ENCODE data around the gene HTT.

HTT gene

DNA sequence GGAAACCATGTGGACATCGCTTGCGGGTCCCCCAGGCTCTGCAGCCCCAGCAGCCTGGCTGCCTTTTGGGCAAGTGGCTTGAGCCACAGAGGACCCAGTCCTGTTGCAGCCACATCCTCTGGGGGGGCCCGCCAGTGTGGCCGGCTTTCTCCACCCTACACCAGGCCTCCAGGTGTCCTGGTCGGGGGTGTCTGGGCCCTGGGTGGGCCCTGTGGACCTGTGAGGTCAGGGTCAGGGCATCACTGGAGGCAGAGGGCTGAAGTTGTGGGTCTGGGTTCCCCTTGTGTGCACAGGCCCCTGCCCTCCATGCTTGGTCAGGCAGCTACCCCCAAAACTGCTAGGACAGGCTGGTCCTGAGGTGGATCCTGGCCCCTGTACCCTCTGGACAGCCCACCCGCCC, 171.2 kb downstream of the HTT start:
- no peak for DNase-seq (ENCODE audit: extremely low read depth in 1 of 2, low read depth in 1 of 2)

DNA sequence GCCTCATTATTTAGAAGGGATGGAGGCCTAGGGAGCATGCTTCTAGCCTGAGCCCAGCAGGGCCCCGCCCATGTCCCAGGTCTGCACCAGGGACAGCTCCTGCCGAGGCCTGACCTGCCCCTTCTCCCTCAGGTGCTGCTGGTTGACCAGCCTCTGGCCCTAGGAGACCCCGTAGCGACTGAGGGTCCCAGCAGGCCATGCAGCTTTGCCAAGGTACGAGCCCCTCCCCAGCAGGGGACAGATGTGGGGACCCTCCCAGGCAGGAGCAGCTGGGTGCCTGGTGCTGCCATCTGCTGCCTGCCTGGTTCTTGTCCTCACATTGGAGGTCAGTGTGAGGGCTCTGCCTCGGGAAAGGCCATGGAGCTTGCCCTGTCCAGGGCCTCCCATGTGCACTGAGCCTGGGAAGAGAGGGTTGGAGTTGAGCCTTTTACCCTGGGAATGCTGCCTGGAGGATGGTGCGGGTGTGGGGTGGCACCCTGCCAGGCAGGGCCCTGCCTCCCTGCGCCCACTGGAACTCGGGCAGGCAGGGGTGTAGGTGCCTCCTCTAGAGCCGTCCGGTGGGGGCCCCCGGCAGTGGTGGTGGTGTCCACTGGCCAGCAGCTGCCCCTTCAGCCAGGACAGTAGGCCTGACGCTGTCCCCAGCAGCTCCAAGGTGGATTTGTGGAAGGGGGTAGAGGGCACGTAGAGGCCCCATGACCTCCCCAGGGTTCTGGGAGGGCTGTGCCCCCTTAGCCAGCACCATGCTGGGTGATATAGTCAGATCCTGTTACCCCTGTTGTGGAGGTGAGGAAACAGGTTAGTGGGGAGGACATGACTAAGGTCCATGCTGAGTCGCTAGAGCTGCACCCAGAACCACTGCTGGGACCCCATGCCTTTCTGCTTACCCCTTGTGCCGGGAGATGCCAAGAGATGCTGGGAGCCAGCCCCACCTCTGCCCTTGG, 172.2 kb downstream of the HTT start:
- no peak for DNase-seq (ENCODE audit: extremely low read depth in 1 of 2, low read depth in 1 of 2)

DNA sequence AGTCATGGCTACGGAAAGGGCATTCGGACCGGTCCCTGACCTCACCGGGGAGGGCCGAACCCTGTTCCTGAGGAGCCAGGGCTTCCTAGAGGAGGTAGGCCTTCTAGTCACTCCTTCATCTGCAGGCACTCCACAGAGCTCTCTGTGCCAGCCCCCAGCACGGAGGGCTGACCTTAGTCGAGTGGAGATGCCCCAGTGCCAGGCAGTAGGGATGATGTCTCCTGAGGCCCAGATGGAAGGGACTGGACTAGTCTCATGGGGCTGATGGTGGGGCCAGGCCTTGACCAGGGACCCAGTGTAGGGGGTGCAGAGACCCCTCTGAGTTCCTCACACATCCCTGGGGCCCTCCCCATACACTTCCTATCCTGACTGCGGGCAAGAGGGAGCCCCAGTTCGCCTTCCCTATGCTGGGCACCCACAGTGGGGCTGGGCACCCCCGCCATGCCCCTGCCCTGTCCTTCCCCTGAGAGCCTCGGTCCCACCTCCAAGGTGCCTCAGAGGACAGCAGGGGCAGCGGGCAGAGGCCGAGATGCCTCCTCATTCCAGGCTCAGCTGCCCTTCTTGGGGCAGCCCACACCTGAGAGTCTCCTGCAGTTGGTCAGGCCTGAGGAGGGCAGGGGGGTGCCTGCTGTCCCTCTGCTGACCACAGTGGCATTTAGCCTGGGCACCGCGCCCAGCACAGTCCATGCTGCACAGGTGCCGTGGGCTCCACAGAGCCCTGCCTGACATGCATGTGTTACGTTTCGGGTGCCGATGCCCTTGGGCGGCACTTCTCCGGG, 173.1 kb downstream of the HTT start:
- DNase-seq (ENCODE audit: extremely low read depth in 1 of 2, low read depth in 1 of 2): no peak

DNA sequence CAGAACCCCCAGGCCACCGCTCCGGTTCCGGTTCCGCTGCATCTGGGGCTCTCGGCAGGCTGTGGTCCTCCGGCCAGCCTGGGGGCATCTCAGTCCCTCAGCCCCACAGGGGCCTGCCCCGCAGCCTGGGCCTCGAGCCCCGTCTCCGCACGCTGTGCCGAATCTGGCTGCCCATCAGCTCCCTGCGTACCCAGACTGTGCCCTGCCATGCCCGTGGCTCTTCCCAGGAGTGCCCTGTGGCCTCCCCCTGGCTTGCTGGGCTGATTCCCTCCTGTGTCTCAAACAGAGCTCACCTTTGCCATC, 173.6 kb downstream of the HTT start:
- DNase-seq (ENCODE audit: extremely low read depth in 1 of 2, low read depth in 1 of 2): no peak

DNA sequence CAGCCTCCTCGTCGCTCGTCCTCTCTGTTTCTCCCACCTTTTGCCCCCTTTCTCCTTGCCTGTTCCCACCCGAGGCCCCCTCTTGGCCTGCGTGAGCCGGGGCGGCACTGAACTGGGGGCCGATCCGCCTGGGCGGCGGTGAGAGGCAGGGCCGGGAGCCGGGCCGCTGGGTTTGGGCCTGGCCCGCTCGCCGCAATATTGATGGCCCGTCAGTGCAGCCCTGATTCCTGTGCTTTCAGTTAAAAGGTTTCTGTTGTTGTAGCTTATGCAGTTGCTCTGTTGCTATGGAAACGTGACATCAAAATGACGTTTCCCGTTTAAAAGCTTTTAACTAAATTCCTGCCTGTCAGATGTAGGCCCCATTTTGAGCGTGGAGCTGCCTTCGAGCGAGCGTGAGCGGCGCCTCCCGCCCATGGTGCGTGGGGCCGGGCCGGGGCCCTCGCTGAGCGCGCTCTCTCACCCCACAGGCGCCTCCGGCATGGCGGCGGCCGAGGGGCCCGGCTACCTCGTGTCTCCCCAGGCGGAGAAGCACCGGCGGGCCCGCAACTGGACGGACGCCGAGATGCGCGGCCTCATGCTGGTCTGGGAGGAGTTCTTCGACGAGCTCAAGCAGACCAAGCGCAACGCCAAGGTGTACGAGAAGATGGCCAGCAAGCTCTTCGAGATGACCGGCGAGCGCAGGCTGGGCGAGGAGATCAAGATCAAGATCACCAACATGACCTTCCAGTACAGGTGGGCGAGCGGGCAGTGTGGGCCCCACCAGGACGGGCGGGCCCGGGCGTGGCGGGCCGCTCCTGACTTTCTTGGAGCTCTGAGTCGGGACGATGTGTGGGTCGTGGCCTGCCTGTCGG, 174.6 kb downstream of the HTT start, which contains the start of gene MSANTD1:
Gene MSANTD1 (plus strand): TSS at position 349 of the 851 bp plus-strand sequence. CDS start 64 bp downstream, at position 413.
- no peak for DNase-seq (ENCODE audit: extremely low read depth in 1 of 2, low read depth in 1 of 2)

DNA sequence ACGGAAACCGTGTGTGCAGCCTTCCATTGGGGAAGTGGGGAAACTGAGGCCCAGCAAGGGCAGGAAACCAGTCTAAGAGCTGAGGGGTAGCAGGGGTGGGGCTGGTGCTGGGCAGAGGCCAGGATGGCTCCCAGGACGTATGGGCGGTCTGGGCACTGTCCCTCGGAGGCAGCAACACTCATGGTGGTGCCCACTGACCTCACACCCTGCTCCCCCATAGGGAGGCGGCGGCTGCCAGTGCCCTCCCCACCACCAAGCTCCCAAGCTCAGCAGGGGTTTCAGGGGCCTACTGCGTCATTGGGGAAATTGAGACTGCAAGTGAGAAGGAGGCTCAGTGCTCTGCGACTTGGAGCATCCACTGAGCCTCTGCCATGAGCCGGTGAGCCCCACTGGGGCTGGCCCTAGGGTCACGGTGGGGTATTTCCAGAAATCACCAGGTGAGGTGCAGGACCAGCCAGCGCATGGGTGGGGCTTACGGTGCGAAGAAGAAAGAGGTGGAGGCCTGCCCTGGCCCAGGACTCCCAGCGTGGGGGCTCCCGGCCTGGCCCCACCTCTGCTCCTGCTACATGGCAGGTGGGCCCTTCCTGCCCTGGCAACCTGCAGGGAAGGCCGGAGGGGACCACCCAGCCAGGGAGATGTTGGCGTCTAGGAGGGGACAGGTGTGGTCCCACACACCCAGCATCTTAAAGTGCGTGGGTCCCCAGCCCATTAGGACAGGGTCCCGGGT, 175.4 kb downstream of the HTT start:
- DNase-seq (ENCODE audit: extremely low read depth in 1 of 2, low read depth in 1 of 2): no peak

DNA sequence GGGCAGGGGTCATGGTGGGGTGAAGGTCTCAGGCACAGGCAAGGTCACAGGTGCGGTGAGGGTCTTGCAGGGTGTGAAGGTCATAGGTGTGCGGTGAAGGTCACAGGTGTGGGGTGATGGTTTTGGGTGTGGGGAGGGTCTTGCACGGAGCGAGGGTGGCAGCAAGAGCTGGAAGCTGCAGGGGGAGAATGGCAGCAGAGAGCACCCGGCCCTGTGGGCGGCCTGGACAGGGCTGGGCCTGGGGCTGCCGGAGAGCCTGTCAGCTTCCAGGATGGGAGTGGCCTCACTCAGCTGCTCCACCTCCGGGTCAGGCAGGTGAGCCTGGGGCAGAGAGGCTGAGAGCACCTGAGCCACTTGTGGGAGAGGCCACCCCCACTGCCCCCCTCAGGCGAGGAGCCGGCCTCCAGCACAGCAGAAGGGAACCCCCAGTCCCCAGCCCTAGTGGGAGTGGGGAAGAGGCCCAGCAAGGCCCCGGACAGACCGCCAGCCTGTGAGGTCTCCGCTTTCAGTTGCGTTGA, 176.0 kb downstream of the HTT start:
- no peak for DNase-seq (ENCODE audit: extremely low read depth in 1 of 2, low read depth in 1 of 2)

DNA sequence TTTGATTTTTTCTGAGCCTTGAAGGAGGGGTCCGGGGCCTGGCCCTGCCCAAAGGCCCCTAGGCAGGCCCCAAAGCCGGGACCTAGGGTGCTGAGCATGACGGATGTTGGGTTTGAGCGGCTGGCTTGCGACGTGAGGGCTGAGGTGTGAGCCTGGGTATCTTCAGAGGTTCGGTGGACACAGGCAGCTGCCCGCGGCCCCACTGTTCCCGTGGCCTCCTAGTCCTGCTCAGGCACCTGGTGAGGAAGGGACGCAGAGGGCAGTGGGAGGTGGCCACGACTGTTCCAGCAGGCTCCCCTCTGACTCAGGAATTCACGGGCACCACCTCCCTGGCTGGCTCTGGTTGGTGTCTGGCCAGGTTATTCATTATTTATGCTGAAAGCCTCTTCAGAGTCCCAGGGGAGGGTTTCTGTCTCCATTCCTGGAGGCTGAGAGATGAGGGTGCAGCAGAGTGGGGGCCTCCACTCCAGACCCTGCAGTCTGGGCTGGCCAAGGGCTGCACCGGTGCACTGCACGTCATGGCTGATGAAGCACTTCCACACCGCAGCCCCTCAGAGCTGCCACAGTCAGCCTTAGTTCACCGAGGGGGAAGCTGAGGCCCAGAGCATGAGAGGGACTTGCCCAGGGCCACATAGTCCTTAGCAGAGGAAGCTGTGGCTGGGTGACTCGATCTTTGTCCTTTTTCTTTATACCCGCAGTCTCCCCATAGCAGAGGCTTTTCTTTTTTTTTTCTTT, 176.6 kb downstream of the HTT start:
- no peak for DNase-seq (ENCODE audit: extremely low read depth in 1 of 2, low read depth in 1 of 2)

DNA sequence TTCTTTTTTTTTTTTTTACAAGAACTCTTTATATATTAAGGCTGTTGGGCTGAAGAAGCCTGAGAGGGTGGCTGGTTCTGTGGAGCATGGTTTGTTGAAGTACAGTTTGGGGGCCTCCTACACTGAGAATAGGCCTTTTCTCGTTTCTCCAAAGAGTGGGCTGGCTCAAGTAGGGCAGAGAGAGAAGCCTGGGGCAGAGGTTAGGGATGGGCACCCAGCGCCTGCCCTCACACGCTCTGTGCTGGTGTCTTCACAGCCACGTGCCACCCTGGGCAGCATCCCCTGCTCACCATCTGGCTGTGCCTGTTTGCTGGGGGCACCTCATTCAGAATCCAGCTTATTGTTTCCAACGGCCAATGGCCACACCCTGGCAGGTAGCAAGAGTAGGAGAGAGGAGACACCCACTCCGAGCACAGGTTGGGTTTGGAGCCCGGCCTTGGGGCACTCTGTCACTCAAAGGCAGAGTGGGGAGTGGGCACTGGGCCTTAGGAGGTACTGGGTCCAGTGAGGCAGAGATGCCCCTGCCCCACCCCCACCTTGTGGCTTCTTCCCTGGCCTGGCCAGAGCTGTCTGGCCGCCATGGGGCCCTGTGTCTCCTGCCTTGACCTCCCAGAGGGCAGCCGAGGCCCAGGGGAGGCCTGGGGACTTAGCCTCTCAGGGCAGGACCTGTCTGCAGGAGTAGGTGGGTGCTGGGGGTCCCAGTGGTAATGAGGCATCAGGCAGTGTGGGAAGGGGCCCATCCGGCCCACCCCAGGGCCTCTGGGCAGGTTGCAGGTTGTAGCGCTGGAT, 177.4 kb downstream of the HTT start:
- no peak for DNase-seq (ENCODE audit: extremely low read depth in 1 of 2, low read depth in 1 of 2)

DNA sequence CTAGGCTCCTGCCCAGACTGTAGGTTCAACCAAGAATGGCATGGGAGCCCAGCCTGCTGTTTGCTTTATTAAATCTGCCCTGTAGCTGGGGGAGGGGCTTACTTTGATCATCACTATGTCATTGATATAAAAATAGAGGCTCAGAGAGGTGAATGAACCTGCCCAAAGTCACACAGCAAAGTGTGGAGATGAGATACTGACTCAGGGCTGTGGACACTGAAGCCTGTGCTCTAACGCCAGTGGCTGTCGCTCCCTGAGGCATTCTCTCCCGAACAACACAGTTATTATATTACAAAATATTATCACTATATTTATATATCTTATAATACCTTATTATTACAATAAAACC, 178.0 kb downstream of the HTT start:
- no peak for DNase-seq (ENCODE audit: extremely low read depth in 1 of 2, low read depth in 1 of 2)

DNA sequence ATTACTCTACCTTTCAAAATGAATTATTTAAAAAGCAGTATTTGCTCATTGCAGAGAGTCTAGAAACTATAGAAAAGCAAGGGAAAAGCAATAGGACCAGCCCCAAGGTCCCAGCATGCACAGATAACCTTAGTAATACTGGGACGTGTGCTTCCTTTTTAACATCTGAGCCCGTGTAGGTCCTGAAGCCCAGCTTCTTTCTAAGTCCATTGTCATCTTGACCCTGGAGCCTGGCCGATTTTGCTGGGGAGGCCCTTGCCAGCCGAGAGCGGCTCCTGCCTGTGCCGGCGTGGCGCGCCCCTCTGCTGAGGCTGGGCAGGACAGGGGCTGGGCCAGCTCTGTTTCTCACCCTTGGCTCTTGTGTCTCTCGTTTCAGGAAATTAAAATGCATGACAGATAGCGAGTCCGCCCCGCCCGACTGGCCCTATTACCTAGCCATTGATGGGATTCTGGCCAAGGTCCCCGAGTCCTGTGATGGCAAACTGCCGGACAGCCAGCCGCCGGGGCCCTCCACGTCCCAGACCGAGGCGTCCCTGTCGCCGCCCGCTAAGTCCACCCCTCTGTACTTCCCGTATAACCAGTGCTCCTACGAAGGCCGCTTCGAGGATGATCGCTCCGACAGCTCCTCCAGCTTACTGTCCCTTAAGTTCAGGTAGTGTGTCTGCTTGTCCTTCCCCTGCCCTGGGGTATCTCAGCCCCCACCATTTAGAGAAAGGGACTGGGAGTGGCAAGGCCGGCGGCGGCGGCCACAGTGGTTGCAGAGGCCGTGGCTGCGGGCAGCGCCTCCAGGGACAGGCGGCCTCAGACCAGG, 178.6 kb downstream of the HTT start:
- no peak for DNase-seq (ENCODE audit: extremely low read depth in 1 of 2, low read depth in 1 of 2)

DNA sequence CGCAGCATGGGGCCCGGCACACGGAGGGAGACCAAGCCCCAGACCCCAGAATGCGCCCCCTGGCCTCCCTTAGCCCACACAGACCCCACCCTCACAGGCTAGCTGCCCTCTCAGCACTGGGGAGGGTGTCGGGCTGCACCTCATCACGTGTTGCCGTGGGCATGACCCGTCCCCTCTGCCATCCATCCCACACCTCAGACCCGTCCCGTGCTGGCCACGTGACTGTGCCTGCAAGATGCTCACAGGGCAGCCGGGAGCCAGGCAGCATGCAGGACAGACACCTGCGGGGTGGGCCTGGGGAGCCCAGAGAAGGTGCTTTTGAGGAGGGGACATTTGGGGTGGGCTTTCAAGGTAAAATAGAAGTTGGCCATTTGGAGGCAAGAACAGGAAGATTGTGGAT, 179.3 kb downstream of the HTT start:
- no peak for DNase-seq (ENCODE audit: extremely low read depth in 1 of 2, low read depth in 1 of 2)

DNA sequence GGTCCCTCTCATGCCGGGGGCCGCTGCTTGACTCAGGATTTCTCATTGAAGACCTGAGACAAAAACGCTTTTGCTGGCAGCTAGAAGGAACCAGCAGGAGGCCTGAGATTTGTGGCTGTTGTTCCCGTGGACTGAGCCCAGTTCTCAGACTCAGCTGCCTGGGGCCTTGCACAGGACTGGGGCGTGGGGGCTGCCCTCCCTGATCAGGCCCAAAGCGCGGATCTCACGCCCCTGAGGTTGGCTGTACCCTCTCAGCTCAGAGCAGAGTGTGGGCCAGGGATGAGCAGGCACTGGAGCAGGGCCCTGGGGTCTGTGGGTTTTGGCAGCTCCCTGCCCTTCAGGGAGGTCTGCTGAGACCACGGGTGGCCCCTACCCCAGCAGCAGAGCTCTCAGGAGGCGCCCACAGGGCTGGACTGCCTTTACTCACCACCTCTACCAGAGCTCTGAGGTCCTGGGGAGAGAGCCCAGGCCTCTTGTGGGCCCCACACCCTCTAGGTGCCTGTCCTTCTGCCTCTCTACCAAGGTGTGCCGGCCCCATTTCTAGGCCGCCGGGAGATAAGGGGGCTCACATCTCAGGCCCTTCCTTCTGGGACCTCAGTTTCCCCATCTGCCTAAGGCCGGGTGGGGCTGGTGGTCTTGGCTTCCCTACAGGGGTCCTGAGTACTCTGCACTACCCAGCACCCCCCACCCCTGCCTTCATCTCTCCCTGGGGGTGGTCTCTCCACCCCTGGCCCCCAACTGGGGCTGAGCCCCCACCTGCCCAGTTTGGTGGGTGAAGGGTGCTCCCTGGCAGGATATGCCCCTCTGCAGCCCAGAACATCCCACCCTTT, 180.0 kb downstream of the HTT start:
- no peak for DNase-seq (ENCODE audit: extremely low read depth in 1 of 2, low read depth in 1 of 2)

DNA sequence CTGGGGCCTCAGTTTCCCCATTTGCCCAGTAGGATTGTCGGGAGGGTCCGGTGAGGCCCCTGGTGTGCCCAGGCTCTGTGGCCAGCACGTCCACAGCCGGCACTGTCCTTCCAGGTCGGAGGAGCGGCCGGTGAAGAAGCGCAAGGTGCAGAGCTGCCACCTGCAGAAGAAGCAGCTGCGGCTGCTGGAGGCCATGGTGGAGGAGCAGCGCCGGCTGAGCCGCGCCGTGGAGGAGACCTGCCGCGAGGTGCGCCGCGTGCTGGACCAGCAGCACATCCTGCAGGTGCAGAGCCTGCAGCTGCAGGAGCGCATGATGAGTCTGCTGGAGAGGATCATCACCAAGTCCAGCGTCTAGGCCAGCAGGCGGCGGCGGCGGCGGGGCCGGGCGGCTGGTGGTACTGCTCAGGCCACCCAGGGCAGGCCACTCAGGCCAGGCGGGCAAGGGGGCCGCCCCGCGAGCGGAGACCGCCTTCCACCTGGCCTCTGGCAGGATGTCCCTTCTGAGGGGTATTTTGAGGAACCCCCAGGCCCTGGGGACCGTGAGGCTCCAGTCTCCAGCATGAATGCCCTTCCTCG, 181.2 kb downstream of the HTT start:
- no peak for DNase-seq (ENCODE audit: extremely low read depth in 1 of 2, low read depth in 1 of 2)

DNA sequence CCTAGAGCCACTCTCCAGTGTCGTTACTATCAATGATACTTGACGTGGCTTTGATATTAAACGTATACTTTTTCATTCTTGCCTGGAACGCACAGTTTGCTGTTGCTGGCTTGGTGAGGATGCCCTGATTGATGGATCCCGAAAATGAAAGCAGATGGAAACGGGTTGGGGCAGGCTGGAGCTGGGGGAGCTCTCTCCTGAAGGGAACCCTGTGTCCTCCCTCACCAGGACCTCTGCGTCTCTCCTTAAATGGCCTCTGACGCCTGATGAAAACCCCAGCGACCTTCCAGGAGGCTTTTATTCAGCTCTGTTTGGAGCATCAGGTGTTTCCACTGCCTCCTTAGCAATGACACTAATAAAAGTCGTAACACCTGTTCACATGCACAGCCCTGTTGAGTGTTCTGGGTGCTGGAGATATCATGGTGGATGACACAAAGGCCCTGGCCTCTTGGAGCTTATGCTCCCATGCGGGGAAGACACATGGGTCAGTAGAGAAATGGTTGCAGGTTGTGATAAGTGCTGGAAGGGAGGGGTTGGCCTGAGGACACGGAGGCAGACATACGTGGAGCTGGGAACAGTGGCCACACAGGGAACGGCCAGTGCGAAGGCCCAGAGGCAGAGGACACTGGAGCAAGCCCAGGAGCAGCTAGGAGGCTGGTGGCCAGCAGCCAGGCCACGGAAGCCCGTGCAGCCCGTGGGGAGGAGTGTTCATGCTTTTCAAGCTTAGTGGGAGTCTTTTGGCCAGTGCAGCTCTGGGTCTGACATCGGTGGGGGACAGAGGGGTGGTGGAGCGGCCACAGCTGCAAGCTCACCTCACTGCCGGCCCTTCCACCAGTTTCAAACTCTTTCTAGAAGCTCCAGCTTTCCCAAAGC, 182.0 kb downstream of the HTT start:
- DNase-seq (ENCODE audit: extremely low read depth in 1 of 2, low read depth in 1 of 2): no peak

DNA sequence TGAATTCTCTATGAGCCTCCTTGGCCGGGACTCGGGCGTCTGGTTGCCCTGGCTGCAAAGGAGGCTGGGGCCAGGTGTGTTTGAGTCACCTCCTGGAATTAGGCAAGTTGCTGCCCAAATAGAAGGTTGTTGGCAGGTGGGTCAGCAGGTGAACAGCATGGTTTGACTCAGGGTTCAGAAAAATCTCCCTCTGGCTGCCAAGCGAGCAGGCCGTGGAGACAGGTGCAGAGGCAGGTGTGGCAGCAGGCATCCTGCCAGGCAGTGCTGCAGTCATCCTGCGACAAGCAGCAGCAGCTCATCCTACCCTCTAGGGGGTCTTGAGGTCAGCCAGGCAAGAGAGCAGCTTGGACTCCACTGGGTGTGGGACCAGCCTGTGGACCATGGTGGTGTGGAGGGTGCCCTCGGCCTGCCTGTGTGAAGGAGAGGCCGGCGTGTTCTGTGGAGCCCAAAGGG, 182.6 kb downstream of the HTT start:
- no peak for DNase-seq (ENCODE audit: extremely low read depth in 1 of 2, low read depth in 1 of 2)

All from activated CD8-positive, alpha-beta memory T cell treated with anti-CD3 and anti-CD28 coated beads for 1 hour (primary cell).